Fibroblast of mammary gland (primary cell): ENCODE results near the gene NEUROD6.

Source experiments
- DNase-seq: peaks from one replicate; pipeline ENCODE4 v3.0.0-alpha.2; 2010; ENCODE audit warnings: low read depth
- H3K4me3 ChIP-seq: 2 replicates; pipeline ENCODE4 v1.5.1; 2011; ENCODE audit warnings: low read depth, mild to moderate bottlenecking, low read length, moderate library complexity; ENCODE audit not compliant: control insufficient read depth
- TF ChIP-seq, protein P1 (sequence below): conservative IDR thresholded peaks from 2 replicates; pipeline ENCODE4 v1.5.1; 2011; ENCODE audit warnings: low read depth, low read length, inconsistent platforms; ENCODE audit not compliant: control insufficient read depth, insufficient read depth

NEUROD6 gene

DNA sequence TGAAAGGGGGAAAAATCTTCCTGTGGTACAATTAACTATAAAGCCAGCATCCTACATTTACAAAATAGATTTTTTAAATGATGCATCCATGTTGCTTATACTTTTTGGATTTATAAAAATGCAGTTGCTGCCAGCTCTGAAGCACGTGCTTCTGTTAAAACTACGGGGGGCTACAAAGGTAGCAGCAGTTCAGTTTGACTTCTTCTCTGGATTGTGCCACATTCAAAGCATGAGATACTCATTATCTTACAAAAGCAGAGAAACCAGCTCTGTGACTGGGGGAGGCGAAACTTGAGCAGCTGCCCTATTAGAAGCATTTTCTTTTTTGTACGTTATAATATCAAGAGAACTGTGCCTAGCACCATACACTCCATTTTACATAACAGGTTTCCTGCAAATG, 31.1 kb downstream of the NEUROD6 start:
- no peak for DNase-seq
- no peak overlapping the region for H3K4me3 ChIP-seq
- TF ChIP-seq, protein P1, sequence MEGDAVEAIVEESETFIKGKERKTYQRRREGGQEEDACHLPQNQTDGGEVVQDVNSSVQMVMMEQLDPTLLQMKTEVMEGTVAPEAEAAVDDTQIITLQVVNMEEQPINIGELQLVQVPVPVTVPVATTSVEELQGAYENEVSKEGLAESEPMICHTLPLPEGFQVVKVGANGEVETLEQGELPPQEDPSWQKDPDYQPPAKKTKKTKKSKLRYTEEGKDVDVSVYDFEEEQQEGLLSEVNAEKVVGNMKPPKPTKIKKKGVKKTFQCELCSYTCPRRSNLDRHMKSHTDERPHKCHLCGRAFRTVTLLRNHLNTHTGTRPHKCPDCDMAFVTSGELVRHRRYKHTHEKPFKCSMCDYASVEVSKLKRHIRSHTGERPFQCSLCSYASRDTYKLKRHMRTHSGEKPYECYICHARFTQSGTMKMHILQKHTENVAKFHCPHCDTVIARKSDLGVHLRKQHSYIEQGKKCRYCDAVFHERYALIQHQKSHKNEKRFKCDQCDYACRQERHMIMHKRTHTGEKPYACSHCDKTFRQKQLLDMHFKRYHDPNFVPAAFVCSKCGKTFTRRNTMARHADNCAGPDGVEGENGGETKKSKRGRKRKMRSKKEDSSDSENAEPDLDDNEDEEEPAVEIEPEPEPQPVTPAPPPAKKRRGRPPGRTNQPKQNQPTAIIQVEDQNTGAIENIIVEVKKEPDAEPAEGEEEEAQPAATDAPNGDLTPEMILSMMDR = no peak

DNA sequence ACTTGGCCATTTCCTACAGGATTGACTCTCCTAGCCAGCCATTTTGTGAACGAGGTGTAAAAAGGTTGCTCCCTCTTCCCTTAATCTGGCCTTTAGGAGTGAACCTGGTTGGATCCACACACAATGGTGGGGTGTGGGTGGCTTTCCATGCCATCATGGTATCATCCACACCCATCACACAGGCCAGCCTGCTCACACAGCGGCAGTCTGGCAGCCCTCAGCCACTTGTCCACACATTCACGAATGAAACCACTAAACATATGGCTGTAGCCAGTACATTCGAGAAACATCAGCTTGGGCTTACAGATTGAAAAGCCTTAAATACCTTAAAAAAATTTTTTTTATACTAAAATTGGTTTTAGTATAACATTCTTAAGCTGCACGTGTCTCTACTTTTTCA, 31.9 kb downstream of the NEUROD6 start:
- no peak for DNase-seq
- TF ChIP-seq, protein P1 = no peak
- H3K4me3 ChIP-seq = no peak overlapping the region

DNA sequence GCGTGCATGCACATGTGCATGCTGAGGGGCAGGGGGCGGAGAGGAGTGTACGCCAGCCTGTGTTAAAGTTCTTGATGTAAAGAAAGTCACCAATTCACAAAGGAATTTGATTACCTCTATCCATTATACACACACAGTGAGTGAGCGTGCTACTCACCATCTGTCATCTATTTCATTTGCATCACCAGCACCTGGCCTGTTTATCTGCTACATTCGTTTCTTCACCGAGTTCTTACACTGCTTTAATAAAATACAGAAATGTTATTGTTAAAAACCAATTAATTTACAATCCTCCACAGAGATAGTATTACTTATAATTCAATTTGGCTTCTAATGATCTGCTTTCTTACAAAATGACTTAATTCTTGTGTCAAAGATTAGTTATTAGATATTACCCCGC, 32.6 kb downstream of the NEUROD6 start:
- TF ChIP-seq, protein P1 = no peak
- DNase-seq = no peak
- H3K4me3 ChIP-seq = no peak overlapping the region

DNA sequence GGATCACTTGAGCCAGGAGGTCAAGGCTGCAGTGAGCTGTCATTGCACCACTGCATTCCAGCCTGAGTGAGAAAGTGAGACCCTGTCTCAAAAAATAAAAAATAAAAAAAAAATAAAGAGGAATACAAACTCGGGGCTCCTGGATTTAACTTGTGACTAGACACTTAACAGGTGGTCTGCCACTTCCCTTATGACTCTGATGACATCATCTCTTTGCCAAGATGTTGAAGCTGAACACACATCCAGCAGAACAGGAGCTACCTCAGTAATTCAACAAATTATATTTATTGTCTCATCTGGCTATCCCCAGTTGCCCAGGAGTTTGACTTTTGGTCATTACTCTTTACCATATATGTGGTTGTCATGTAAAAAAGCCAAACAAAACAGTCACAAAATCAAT, 35.3 kb downstream of the NEUROD6 start:
- no peak for DNase-seq
- TF ChIP-seq, protein P1 = no peak

DNA sequence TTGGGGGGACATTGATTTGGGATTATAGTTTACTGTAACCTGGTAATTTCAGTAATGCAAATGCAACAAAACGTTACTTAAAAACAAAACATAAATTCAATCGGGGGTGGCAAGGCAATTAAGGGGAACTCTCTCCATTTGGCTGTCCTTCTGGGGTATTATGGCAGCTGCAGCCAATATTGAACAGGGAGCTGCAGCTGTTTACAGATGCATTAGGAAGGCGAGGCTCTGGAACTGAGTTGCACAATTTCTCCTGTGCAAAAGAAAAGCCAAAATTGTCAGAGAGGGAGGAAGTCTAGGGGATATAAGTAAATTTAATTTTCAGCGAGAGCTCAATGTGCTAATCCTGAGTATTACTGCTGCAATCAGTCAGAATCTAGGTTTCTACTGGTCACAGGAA, 36.1 kb downstream of the NEUROD6 start:
- no peak overlapping the region for H3K4me3 ChIP-seq
- no peak for DNase-seq
- TF ChIP-seq, protein P1 = no peak

More for the DNA sequence above, 35.3 kb downstream of the NEUROD6 start:
- no peak overlapping the region for H3K4me3 ChIP-seq

DNA sequence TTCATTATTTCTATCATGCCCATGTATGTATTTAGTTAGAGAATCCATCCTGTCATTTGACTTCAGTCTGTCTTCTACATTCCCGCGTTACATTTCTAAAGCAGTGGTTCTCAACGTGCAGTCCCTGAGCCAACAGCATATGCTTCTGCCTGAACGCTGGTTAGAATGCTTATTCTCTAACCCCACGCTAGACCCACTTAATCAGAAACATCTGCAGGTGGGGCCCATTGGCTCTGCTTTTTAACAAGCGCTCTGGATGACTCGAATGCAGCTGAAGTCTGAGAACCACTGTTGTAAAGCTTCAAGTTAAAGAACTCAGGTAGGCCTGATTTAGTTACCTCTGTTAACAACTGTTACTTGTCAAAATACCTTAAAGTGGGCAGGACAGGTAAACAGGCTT, 38.2 kb downstream of the NEUROD6 start:
- DNase-seq = no peak
- H3K4me3 ChIP-seq = no peak overlapping the region
- TF ChIP-seq, protein P1 = no peak

DNA sequence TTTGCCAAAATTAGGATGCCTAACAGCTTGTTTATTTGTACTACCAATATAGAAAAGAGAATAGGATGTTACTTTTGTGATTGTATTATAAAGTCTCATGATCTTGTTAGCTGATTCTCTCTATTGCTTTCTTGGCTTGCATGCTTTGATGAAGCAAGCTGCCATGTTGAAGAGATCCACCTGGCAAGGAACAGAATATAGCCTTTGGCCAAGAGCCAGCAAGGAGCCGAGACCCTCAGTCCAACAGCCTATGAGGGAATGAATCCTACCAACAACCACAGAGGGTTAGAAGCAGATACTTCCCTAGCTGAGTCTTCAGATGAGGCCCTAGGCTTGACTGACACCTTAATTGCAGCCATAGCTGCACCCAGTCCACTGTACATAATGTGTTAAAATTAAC, 41.2 kb downstream of the NEUROD6 start:
- TF ChIP-seq, protein P1 = no peak
- no peak for DNase-seq
- H3K4me3 ChIP-seq = no peak overlapping the region
